GM18502 (cell line): ENCODE results near the gene ENPP1.

ENCODE experiments used
- ATAC-seq: cut with Tn5 transposase; IDR thresholded peaks from one replicate; pipeline ENCODE4 v1.9.1; 2021; ENCODE audit warnings: mild to moderate bottlenecking; ENCODE audit not compliant: unreplicated experiment, poor library complexity

Gene ENPP1

DNA sequence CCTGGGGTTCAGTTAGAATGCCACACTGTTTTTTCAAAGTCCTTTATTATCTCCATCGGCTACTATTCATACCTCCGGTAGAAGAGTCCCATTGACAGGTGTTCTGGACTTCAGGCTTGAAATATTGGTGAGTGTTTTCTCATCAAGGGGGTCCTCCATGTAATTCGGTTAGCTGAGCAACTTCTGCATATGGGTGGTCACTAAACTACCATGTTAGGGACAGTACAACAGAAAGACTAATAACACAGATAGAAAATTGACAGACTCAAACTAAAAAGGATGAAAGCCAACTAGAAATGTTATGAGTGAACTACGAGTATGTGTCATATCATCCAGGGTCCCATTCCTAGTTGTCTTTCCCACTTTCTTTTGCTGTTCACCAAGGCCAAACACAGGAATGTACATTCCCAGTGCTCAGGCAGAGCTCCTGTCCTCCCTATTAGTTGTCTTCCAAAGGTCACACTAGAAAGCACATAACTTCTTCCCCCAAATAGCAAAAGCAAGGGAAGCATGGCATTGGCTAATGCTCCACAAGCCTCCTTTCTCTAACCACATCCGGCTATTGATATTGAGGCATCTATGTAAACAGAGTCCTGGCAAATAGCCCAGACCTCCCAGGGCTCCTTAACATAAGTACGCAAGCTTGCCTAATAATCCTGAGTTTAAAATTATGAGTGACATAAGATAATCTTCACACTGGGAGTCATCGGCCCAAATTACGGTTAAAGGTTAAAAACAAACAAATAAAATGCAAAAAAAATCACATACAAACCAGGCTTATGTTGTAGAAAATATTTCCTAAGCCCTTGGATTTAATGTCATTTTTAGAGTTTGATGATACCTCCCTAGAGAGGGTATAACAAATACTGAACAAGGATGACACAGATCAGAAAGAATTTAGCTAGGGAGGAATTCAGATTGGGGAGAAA lies 130.1 kb downstream of the ENPP1 start:
- ATAC-seq, result no peak
